AG09309 (cell line): ENCODE data around the gene ZMPSTE24.

ENCODE experiments used
- DNase-seq: peaks from one replicate; pipeline ENCODE4 v3.0.0-alpha.2; 2010; ENCODE audit warnings: low read depth
- H3K4me3 ChIP-seq: 2 replicates; pipeline ENCODE4 v1.5.1; 2011; ENCODE audit warnings: mild to moderate bottlenecking, low read depth, low read length, moderate library complexity; ENCODE audit not compliant: control insufficient read depth
- CTCF ChIP-seq: IDR thresholded peaks from 2 replicates; pipeline ENCODE4 v1.5.1; 2011; ENCODE audit warnings: mild to moderate bottlenecking, low read depth, low read length, inconsistent platforms; ENCODE audit not compliant: insufficient read depth, control insufficient read depth; ENCODE audit errors: missing control alignments

ZMPSTE24 gene

GRCh38 chr1:40301066-40301465, 43.0 kb downstream of the ZMPSTE24 start:
- no peak for TF ChIP-seq CTCF
- no peak overlapping the region for H3K4me3 ChIP-seq
- DNase-seq, result no peak

GRCh38 chr1:40301541-40302299, 43.7 kb downstream of the ZMPSTE24 start:
- TF ChIP-seq CTCF, result no peak
- H3K4me3 ChIP-seq, result no peak overlapping the region
- no peak for DNase-seq

- DNase-seq, result no peak
- no peak for TF ChIP-seq CTCF
- no peak overlapping the region for H3K4me3 ChIP-seq
Measured at GRCh38 chr1:40302475-40302874, 44.4 kb downstream of the ZMPSTE24 start.

GRCh38 chr1:40303051-40303771, 45.2 kb downstream of the ZMPSTE24 start:
- TF ChIP-seq CTCF, result no peak
- no peak overlapping the region for H3K4me3 ChIP-seq
- no peak for DNase-seq

- H3K4me3 ChIP-seq, result no peak overlapping the region
- TF ChIP-seq CTCF, result no peak
- no peak for DNase-seq
Measured at GRCh38 chr1:40303790-40304189, 45.8 kb downstream of the ZMPSTE24 start.

GRCh38 chr1:40305451-40305850, 47.4 kb downstream of the ZMPSTE24 start:
- H3K4me3 ChIP-seq, result no peak overlapping the region
- no peak for DNase-seq
- TF ChIP-seq CTCF, result peak; percentile 20
